DMS153 treated with DMSO at 0.1 percent for 48 hours (cell line): ENCODE measurements around the gene RTTN.

Source experiments
- DNase-seq: peaks from one replicate; lab custom pipeline; 2025; ENCODE audit not compliant: unreplicated experiment; lab: John Stamatoyannopoulos, UW

Gene RTTN

DNA sequence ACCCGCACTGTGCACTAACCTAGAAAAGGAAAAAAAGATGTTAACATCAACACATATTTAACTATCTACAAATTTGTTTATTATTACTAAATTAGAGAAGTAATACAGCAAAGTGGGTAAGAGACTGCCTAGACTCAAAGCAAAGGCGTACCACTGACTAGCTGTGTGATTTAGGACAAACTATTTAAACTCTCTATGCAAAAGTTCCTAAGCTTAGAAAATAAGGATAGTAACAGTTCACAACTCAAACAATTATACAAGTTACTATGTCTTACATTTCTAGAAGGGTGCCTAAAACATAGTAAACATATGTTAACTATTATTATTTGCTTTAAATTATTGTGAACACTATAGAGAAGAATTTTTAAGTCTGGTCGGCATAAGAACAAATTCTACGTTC is 119.4 kb downstream of the RTTN start:
- no peak for DNase-seq

DNA sequence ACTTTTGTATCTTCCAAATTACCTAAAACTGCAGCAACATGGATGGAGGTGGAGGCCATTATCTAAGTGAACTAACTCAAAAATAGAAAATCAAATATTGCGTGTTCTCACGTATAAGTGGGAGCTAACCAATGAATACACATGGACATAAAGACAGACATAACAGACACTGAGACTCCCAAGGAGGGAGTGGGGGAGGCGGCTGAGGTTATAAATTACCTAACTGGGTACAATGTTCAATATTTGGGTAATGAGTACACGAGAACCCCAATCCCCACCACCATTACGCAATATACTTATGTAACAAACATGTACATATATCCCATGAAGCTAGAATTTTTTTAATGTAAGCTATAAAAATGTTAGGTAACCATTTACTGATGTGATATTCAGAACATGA is 119.8 kb downstream of the RTTN start:
- DNase-seq: no peak

DNA sequence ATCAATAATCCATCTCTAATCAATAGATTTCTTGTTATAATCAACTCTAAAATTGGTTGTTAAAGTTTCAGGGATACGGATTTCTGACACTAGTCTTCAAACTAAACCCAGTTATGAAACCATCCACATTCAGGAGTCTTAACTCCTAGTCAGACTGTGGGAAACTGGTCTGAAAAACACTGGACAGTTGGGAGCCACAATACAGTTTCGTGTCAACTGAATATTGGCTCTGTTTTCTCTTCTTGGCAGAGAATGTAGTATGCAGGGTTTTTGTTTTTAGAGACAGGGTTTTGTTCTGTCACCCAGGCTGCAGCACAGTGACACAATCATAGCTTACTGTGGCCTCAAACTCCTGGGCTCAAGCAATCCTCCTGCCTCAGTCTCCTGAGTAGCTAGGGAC is 123.1 kb downstream of the RTTN start:
- no peak for DNase-seq

DNA sequence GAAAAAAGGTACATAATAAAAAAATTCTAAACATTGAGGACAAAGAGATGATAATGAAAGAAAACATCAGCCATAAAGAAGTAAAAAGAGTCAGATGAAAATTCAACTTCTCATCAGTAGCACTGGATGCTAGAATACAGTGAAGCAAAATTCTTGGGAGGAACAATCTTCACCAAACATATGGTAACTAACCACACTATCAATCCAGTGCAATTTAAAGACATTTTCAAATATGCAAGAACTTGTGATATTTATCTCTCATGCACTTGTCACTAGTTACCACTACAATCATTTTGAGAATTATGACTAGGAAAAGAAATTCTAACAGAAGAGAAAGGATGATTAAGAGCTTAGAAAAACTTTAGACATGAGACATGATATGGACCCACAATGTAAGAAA is 127.4 kb downstream of the RTTN start:
- DNase-seq: no peak

DNA sequence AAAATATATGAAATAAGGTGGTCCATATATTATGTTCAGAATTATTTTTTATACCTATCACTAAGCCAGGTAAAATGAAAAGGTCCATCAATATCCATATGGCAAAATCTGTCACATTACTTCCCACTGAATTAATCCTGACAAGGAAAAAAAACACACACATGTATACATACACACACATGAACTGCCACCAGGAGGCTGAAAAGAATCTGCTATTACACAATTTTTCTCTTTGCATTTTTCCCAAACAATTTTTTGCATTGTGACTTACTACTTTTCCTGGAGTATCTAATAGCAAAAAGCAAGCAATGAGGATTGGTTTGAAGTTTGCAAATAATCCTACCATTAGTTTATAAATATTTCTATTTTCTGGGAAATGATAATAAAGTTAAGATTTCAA is 129.6 kb downstream of the RTTN start:
- DNase-seq: no peak

DNA sequence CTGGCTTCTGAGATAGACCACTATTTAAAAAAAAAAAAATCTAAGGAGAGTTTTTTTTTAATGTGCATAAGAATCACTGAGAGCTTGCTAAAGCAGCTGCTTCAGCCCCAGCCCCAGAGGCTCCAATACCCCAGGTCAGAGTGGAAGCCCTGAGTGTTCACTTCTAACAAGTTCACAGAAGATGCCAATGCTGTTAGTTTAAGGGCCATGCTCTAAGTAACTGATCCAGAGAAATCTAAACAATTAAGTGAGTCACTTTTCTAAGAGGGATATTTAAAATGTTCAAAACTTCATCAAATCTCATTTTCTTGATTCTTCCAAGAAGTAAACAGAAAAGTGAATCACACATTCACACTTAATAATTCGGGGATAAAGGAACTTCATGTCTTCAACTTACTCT is 131.4 kb downstream of the RTTN start:
- no peak for DNase-seq

DNA sequence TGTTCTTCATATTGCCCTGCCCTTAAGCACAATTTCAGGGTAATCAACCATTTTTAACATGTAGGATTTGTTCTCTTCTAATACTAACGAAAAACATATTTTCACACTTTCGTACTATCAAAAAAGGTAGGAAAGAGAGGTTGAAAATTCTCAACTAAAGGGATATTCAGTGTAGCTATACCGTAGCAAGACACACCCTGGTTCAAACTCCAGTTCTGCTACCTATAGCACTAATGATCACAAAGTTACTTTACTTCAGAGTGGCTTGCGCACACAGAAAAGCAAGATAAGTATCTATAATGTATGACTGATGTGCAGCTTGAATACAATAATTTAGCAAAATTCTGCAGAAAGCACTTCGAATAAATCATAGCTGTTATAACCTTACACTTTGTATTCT is 132.1 kb downstream of the RTTN start:
- DNase-seq: no peak

DNA sequence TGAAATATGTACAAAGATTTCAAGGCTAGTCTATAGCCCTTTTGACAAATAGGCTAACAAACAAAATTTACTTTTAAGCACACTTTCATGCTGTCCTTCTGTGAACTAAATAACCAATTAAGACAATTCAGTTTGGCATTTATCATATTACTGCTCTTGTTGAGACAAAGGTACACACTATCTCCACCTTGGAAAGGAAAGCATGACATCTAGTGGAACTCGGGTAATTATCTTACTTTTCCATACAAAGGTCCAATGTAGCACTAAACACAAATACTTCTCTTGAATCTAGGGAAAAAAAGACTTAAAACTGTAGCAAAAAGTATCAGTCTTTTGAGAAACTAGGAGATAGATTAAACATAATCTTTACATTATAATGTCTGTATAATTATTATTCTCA is 132.8 kb downstream of the RTTN start:
- no peak for DNase-seq

DNA sequence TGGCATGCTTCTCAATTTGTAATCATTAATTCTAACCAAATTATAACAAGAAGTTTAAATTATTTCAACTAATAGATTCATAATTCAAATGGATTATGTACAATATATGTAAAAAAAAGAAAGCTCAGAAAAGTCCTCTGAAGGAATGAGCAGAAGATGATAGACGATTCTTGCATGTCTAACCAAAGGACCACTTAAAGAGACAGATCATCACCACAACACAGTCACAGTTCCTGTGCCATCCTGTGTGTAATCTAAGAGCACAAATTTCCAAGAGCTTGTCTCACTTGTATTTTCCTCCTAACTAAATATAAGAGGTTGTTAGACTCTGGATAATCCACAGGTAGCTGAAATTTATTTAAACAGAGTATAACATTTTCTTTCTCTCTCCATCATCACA is 135.5 kb downstream of the RTTN start:
- no peak for DNase-seq

DNA sequence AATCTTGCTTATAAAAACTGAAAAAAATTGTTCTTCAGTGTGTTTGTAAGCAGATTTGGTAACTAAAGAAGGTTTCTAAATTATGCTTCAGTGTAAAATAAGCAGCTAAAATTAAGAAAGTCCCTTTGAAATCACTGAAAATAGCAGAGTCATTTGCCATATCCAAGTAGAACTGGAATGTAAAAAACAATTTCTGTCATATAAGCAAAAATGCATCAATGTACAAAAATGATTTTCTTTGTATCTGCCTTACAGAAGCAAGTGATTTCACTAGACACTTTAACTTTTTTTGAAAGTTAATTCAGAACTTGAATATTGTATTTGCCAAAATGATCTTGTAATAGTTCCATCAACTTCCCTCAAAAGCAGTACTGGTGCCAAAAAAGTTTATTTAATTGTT is 136.1 kb downstream of the RTTN start:
- DNase-seq: no peak

DNA sequence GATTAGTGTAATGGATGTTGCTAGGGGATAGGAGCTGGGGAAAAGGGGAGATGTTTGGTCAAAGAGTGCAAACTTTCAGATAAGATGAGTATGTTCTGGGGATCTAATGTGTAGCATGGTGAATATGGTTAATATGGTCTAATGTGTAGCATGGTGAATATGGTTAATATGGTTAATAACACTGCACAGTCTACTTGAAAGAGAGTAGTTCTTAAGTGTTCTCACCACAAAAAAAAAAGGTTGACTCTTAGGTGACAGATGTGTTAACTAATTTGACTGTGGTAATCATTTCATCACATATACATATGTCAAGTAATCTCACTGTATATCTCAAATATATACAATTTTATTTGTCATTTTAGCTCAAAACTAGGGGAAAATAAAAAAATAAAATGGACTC is 136.5 kb downstream of the RTTN start:
- DNase-seq: no peak

DNA sequence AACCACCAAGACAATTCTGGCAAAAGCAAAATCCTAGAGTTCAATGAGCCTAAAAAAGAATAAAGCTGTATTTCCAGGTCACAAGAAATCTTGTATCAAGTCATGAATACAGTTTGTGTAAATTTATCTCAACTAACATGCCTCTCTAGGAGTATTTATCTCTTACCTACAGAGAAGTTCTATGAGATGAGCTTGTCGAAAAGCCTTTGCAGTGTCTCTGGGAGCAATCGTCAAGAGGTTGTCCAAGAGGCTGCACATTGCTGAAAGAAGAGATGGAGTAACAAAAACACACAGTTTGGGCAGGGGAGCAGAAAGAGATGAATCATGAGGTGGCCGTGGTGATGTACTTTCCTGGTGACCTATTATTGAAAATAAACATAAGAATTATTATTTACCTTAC is 145.8 kb downstream of the RTTN start:
- no peak for DNase-seq

DNA sequence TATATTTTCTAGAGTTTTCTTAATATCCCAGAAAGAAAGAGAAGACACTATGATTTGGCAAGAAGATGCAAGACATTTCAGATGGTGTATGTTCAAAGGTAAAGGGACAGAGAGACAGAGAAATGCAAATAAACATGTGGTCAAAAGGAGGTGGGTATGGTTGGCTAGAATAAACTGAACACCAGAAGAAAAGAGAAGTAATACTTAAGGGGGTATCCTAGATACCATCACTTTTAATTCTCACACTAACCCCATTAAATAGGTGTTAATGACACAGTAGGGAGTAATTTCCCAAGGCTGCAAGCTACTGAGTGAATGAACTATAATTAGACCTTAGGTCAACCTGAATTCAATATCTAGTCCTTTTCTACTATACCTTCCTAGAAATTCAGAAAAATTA is 146.6 kb downstream of the RTTN start:
- no peak for DNase-seq

DNA sequence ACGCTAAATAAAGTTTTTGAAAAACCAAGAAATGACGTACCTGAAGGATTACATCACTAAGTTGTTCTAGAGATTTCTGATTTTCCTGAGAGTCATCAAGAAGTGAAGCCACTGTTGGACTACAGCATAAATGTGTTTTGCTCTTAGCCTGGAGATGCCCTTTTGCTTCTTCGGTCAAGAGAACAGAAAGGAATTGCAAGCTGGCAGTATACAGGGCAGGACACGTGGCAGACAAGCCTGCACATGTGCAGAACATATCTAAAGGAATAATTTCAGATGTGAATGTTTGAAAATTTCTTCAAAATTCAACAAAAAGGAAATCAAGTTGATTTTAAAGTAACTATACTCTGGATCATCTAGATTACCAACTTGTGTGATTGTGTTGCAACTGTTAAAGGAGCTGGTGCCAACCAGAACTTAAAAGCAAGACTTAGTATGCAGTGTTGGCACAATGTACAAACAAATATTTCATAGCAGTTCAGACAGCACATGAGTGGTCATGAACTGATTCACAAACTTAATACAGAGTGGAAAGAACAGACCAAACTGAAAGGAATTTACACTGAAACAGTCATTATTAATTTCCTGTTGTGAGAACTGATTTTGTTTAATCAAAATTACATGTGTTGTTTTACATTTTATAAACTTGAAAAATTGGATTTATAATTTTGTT is 157.4 kb downstream of the RTTN start:
- no peak for DNase-seq

DNA sequence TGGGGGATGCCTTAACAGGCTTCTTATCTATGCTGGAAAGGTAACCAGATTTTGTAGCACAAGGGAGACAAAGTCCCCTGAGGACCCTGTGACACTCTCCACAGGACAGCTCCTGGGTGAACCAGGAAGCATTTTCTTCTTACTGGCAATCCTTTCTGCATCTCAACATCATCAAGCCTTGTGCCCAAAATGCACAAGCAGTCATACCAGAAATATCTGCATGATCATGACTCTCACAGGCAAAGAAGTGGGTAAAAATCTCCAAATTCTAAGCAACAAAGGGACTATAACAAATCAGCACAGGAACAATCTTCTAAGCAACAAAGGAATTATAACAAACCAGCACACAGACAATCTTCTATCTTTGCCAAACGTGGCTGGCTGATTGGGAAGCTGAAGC is 158.7 kb downstream of the RTTN start:
- no peak for DNase-seq

DNA sequence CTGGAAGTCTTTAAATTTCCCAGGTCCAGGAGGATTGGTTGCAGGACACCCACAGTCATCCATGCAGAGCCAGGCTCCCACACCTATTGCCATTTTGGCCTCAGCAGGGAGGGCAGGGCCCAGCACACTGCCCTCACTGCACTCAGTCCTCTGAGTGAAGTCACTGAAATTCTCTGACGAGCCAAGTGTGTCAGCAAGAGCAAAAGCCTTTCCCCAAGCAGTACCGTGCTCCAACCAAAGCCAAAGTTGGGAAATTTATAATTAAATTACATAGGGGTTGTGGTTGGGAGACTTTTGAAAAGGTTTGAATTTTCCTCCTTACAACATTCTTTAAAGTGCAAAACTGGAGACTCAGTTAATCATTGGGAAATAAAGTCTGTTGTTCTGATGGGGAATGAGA is 159.3 kb downstream of the RTTN start:
- DNase-seq: no peak

DNA sequence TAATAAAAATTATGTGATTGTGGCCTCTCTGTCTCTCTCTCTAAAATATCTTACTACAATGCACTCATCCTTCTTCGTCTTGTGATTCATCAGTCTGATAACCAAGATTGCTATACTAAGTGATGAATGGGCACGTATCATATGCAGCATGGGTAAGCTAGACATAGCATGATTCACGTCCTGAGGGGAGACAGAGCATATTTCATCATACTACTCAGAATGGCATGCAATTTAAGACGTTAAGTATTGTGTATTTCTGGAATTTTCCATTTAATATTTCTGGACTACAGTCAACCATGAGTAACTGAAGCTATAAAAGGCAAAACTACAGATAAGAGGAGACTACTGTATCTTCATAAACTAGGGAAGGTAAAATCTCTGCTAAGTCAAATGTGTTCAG is 160.9 kb downstream of the RTTN start:
- no peak for DNase-seq

DNA sequence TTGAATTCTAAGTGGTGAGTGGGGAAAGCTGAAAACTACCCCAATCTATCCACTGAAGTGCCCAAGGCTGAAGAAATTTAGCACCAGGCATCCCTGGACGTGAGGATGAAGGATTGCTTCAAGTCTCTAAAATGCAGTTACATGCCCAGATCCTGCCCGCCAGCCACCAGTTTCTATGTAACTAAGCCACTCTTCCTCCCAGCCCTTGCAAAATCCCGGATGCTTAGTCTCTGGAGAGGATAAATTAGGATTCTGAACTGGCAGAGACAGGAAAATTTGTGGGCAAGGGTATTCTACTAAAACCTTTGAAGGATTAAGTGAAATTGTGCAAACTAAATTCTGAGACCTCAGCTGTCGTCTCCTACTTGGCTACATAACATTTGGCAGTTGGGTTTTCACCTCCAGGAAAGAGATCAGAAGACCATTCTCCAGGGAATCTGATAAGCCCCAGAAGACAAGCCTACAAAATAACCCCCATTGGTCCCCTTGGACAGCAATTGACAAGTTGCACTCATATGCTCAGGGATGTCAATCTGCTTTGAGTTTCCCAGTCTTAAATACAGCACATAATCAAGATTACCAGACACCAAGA is 163.9 kb downstream of the RTTN start:
- no peak for DNase-seq

DNA sequence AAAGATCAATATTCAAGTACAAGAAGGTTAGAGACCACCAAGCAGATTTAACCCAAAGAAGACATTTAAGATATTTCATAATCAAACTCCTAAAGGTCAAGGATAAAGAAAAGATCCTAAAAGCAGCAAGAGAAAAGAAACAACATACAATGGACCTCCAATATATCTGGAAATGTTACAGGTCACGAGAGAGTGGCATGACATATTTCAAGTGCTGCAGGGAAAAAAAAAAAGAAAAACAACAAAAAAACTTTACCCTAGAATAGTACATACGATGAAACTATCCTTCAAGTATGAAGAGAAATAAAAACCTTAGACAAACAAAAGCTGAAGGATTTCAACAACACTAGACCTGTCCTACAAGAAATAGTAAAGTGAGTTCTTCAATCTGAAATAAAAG is 166.3 kb downstream of the RTTN start:
- no peak for DNase-seq

DNA sequence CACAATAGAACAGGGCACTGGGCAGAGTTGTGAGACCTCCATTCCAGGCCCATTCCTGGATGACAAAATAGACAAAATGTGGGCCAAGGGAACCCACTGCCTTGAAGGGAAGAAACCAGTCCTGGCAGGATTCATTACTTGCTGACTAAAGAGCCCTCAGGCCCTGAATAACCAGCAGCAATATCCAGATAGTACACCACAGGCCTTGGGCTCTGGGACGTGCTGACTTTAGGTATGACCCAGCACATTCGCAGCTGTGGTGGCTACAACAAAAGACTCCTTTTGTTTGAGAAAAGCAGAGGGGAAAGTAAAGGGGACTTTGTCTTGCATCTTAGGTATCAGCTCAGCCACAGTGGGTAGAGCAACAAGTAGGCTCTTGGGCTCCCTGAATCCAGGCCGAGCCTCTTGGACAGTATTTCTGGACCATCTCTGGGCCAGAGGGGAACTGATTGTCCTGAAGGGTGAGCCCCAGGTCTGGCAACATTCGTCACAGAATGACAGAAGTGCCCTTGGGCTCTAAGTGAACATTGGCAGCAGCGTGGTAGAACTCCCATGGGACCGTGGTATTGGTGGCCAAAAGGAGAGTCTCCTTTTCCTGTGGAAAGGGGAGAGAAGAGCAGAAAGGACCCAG is 167.9 kb downstream of the RTTN start:
- DNase-seq: no peak

DNA sequence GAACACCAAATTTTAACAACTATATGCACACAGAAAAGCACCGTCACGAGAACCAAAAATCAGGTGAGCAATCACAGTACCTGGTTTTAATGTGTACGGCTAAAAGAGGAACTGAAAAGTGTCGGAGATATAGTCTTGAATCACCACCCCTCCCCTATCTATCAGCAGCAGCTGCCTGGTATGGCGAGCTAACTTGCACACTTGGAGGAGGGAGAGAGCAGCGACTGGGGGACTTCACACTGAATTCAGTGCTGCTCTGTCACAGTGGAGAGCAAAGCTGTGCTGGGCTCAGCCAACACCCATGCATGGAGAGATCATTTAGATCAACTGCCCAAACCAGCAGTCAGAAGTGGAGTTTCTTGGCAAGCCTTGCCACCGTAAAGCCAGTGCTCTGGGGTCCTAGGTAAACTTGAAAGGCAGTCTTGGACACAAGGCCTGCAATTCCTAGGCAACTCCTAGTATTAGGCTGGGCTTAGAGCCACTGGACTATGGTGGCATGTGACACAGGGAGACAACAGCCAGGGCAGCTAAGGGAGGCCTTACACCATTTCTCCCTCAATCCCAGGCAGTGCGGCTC is 168.6 kb downstream of the RTTN start:
- no peak for DNase-seq

DNA sequence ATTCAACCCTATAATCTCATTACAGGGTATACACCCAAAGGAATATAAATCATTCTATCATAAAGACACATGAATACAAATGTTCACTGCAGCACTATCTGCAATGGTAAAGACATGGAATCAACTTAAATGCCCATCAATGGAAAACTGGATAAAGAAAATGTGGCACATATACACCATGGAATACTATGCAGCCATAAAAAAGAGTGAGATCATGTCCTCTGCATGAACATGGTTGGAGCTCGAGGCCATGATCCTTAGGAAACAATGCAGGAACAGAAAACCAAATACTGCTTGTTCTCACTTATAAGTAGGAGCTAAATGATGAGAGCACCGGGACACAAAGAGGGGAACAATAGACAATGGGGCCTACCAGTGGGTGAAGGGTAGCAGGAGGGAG is 169.3 kb downstream of the RTTN start:
- DNase-seq: no peak

DNA sequence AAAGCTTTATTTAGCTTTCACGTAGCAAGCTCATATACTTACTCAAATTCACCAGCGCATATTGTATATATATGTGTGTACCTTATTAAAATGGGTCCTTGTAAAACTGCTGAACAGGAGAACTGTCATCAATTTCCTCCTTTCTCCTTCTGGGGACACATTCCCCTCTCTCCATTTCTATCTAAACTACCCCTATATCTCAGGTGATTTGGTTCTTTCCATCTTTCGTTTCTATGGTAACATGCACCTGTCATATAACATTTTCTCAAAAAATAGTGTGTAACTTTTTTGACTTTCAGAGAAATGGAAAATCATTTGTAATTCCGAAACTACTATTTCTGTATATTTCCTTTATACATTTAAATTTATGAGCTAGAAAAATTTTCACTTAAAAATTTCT is 174.3 kb downstream of the RTTN start:
- DNase-seq: no peak
